Measurements from ENCODE around the gene WDFY1. TPM values are rescaled to one million over a fixed set of nuclear protein-coding genes. Genes with fewer than 3 reads are reported as not detected.

Gene WDFY1
- total and polyA plus RNA-seq, 2 donors (not counting 3 experiments of a cell fraction or from before 2014, with no cell fraction given): 54.7 to 68.7 TPM

DNA sequence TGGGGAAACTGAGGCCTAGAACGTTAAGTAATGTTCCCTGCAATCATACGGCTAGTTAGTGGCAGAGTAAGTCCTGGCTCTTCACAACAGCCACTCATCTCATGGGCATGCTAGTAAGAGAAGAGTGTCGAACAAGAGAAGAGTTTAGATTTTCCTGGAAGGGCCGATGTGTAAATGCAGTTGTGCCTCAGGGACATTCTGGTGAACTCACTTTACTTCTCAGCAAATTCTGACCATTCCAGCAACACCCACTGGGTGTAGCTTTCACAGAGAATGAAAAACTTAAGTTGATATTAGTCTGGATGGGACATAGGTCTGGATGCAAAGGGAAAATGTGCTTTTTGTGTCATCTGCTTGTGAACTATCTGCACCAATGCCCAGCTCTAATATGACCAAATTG is 35.7 kb upstream of the WDFY1 start:
- no peak overlapping the region for H3K9ac ChIP-seq (replicated peaks; ENCODE audit: extremely low read depth, insufficient read depth, low read length)
- H3K36me3 ChIP-seq (ENCODE audit: control insufficient read depth in 2 of 2, extremely low read depth in 1 of 2, insufficient read depth in 2 of 2, low read length in 2 of 2): no peaks in the 10 kb centered on the region

More for the DNA sequence above, 35.7 kb upstream of the WDFY1 start:
- no TSS peak for BruUV-seq (replicated peaks)
- Histone ChIP-seq H3K9me1 (replicated peaks; ENCODE audit: control insufficient read depth, extremely low read depth, insufficient read depth, low read length) (no peaks in the 10 kb centered on the region), H3K27me3 (ENCODE audit: control insufficient read depth in 2 of 2, insufficient read depth in 2 of 2, low read length in 2 of 2) (peaks cover 0 to 3% of the 10 kb centered on the region in 2 experiments), H3K4me2 (ENCODE audit: insufficient read depth, low read length) (no peak overlapping the region), H4K20me1 (replicated peaks; ENCODE audit: control insufficient read depth, extremely low read depth, insufficient read depth, low read length) (no peaks in the 10 kb centered on the region), H2AFZ (ENCODE audit: low read depth, low read length) (no peak overlapping the region), H3K27ac (ENCODE audit: insufficient read depth, low read depth, low read length) (no peak overlapping the region), H3K79me2 (ENCODE audit: control insufficient read depth, insufficient read depth, low read length) (no peaks in the 10 kb centered on the region), H3K4me3 (replicated peaks in 1 of 3; ENCODE audit: insufficient read depth in 1 of 3, low read depth in 1 of 3, low read length in 3 of 3) (no peak overlapping the region), H3K9me3 (replicated peaks; ENCODE audit: control insufficient read depth, insufficient read depth, low read length) (no peaks in the 10 kb centered on the region), H3K4me1 (ENCODE audit: control insufficient read depth, extremely low read depth, insufficient read depth, low read length) (peaks cover 6% of the 10 kb centered on the region)
- TF ChIP-seq JUN (IDR thresholded peaks at IDR 0.05; ENCODE audit: borderline replicate concordance, insufficient read depth, insufficient read length, low read depth) (no peak), EZH2 (IDR thresholded peaks at IDR 0.05; ENCODE audit: borderline replicate concordance, low read depth, low read length, severe bottlenecking) (no peak), FOS (IDR thresholded peaks at IDR 0.05; ENCODE audit: borderline replicate concordance, insufficient read depth, low read length) (no peak), POLR2A (IDR thresholded peaks at IDR 0.05; ENCODE audit: low read depth, low read length) (no peak), MYC (IDR thresholded peaks at IDR 0.05; ENCODE audit: low read depth, low read length) (no peak), GATA2 (IDR thresholded peaks at IDR 0.05; ENCODE audit: insufficient read depth, insufficient read length, low read depth, low read length) (no peak), POLR2AphosphoS5 (IDR thresholded peaks at IDR 0.05; ENCODE audit: insufficient read depth, low read depth, low read length) (no peak)
- TF ChIP-seq, protein P1, sequence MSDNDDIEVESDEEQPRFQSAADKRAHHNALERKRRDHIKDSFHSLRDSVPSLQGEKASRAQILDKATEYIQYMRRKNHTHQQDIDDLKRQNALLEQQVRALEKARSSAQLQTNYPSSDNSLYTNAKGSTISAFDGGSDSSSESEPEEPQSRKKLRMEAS (IDR thresholded peaks at IDR 0.05; ENCODE audit: insufficient read depth, insufficient read length): no peak
- TF ChIP-seq, protein P2, sequence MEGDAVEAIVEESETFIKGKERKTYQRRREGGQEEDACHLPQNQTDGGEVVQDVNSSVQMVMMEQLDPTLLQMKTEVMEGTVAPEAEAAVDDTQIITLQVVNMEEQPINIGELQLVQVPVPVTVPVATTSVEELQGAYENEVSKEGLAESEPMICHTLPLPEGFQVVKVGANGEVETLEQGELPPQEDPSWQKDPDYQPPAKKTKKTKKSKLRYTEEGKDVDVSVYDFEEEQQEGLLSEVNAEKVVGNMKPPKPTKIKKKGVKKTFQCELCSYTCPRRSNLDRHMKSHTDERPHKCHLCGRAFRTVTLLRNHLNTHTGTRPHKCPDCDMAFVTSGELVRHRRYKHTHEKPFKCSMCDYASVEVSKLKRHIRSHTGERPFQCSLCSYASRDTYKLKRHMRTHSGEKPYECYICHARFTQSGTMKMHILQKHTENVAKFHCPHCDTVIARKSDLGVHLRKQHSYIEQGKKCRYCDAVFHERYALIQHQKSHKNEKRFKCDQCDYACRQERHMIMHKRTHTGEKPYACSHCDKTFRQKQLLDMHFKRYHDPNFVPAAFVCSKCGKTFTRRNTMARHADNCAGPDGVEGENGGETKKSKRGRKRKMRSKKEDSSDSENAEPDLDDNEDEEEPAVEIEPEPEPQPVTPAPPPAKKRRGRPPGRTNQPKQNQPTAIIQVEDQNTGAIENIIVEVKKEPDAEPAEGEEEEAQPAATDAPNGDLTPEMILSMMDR (IDR thresholded peaks at IDR 0.05; ENCODE audit: extremely low read depth in 1 of 2, insufficient read depth in 1 of 2, low read depth in 1 of 2, low read length in 2 of 2): no peak
- intact Hi-C loops (cut with micrococcal nuclease): no loop called here
- POLR2A ChIA-PET: no interaction called here
- no peak for FAIRE-seq
- dilution Hi-C loops (cut with MboI; ENCODE audit: extremely low pct_ligation_motif_present, low sequenced_read_pairs): no loop called here
- CTCF ChIA-PET: interaction anchor here (1.4 to 2.6 kb wide), 4 partner anchors 10 to 304 kb away, joined by 7 to 15 read pairs (median 12); no protein-coding TSS in a partner anchor
- DNase-seq (ENCODE audit: low read depth, low spot score): no peak

Data from endothelial cell of umbilical vein (primary cell).